PFSK-1 (cell line): ENCODE measurements around the gene TPK1.

Experiments
- FOXP2 ChIP-seq: optimal IDR thresholded peaks from 2 replicates; pipeline ENCODE3; 2011; ENCODE audit warnings: borderline replicate concordance, control low read depth, inconsistent platforms; ENCODE audit not compliant: insufficient read depth; ENCODE audit errors: extremely low read length, extremely low read depth
- POLR2AphosphoS5 ChIP-seq: IDR thresholded peaks from 2 replicates; pipeline ENCODE4 v1.6.1; 2012; ENCODE audit warnings: low read depth, mild to moderate bottlenecking, control low read depth, low read length, moderate library complexity
- REST ChIP-seq, 2 experiments: IDR thresholded peaks; 2 replicates each; pipeline versions ENCODE4 v1.6.1 to v1.8.0; 2011 to 2012; ENCODE audit warnings: low read depth in 2 of 2, low read length in 2 of 2, control low read depth in 1 of 2, inconsistent platforms in 1 of 2, mild to moderate bottlenecking in 1 of 2, moderate library complexity in 1 of 2; ENCODE audit not compliant: insufficient read depth in 1 of 2
- SIN3A ChIP-seq: IDR thresholded peaks from 2 replicates; pipeline ENCODE4 v1.6.1; 2012; ENCODE audit warnings: mild to moderate bottlenecking, low read length, moderate library complexity, borderline replicate concordance; ENCODE audit not compliant: insufficient read depth
- TAF1 ChIP-seq: IDR thresholded peaks from 2 replicates; pipeline ENCODE4 v1.6.1; 2012; ENCODE audit warnings: low read length, control low read depth, borderline replicate concordance; ENCODE audit not compliant: insufficient read depth

TPK1 gene

GRCh38 chr7:144735505-144736276 lies 100.2 kb downstream of the TPK1 start:
- no peak for TF ChIP-seq REST (IDR thresholded peaks at IDR 0.05; ENCODE audit: insufficient read depth in 1 of 2, low read depth in 2 of 2, low read length in 2 of 2)
- no peak for TF ChIP-seq SIN3A
- TF ChIP-seq FOXP2 = no peak
- no peak for TF ChIP-seq TAF1
- no peak for TF ChIP-seq POLR2AphosphoS5

GRCh38 chr7:144731661-144732351 lies 104.0 kb downstream of the TPK1 start:
- no peak for TF ChIP-seq TAF1
- TF ChIP-seq POLR2AphosphoS5 = no peak
- no peak for TF ChIP-seq REST (IDR thresholded peaks at IDR 0.05; ENCODE audit: insufficient read depth in 1 of 2, low read depth in 2 of 2, low read length in 2 of 2)
- TF ChIP-seq SIN3A = no peak
- no peak for TF ChIP-seq FOXP2

- TF ChIP-seq REST (IDR thresholded peaks at IDR 0.05; ENCODE audit: insufficient read depth in 1 of 2, low read depth in 2 of 2, low read length in 2 of 2) (no peak), TAF1 (no peak), POLR2AphosphoS5 (no peak), FOXP2 (no peak), SIN3A (no peak)
Measured at GRCh38 chr7:144730224-144730623, 105.6 kb downstream of the TPK1 start.

- TF ChIP-seq TAF1 (no peak), REST (IDR thresholded peaks at IDR 0.05; ENCODE audit: insufficient read depth in 1 of 2, low read depth in 2 of 2, low read length in 2 of 2) (no peak), POLR2AphosphoS5 (no peak), FOXP2 (no peak), SIN3A (no peak)
Measured at GRCh38 chr7:144729226-144729625, 106.6 kb downstream of the TPK1 start.
